SK-N-SH (cell line): Measurements from ENCODE around the gene FOXF2. TPM values are rescaled to one million over a fixed set of nuclear protein-coding genes. Genes with fewer than 3 reads are reported as not detected.

ENCODE experiments used
- CTCF ChIA-PET: fragments of 300-600, 350-600 bp; formaldehyde crosslinking; extraction: SDS; loops from one replicate; lab custom pipeline; 2021; lab: Yijun Ruan, JAX
- POLR2A ChIA-PET: fragments of 350-600 bp; sonication (Branson Sonifier 250); formaldehyde crosslinking; extraction: SDS; loops from one replicate; lab custom pipeline; 2020; ENCODE audit warnings: antibody characterized with exemption, inconsistent platforms; lab: Yijun Ruan, JAX
- DNase-seq: peaks from one replicate; pipeline ENCODE4 v3.0.0; 2012
- H2AFZ ChIP-seq: fragments of 200-600 bp; sonication (generic); 2 replicates; pipeline ENCODE4 v1.8.1; 2016; ENCODE audit warnings: antibody characterized with exemption, mild to moderate bottlenecking, low read depth
- H3F3A ChIP-seq: fragments of 200-600 bp; sonication (generic); replicated peaks from 2 replicates; pipeline ENCODE3; 2016; ENCODE audit warnings: antibody characterized with exemption, mild to moderate bottlenecking; ENCODE audit not compliant: insufficient read depth
- H3K27ac ChIP-seq, 2 experiments: fragments of 200-500 bp in 1 of 2; fragments of 200-600 bp in 1 of 2; sonication (Bioruptor generic) in 1 of 2; sonication (generic), shearing (Covaris generic) in 1 of 2; 2 replicates each; pipeline versions ENCODE4 v1.5.1 to v1.6.1; 2014 to 2016; ENCODE audit warnings: low read depth in 2 of 2, inconsistent platforms in 1 of 2, low read length in 1 of 2, mild to moderate bottlenecking in 1 of 2, mixed read lengths in 1 of 2
- H3K27me3 ChIP-seq: fragments of 200-600 bp; sonication (generic), shearing (Covaris generic); 2 replicates; pipeline ENCODE4 v1.6.1; 2016; ENCODE audit warnings: mixed run types; ENCODE audit not compliant: insufficient read depth
- H3K36me3 ChIP-seq, 2 experiments: fragments of 200-500 bp in 1 of 2; fragments of 200-600 bp in 1 of 2; sonication (Bioruptor generic) in 1 of 2; sonication (generic) in 1 of 2; replicated peaks in 1 of 2; 2 replicates each; pipeline versions ENCODE3 to v1.5.1; 2014 to 2016; ENCODE audit warnings: low read length in 1 of 2, mild to moderate bottlenecking in 1 of 2; ENCODE audit not compliant: insufficient read depth in 2 of 2, control insufficient read depth in 1 of 2
- H3K4me1 ChIP-seq, 2 experiments: fragments of 200-500 bp in 1 of 2; fragments of 200-600 bp in 1 of 2; sonication (Bioruptor generic) in 1 of 2; sonication (generic), shearing (Covaris generic) in 1 of 2; 2 replicates each; pipeline versions ENCODE4 v1.5.1 to v1.6.1; 2014 to 2016; ENCODE audit warnings: low read depth in 1 of 2, low read length in 1 of 2, mixed run types in 1 of 2; ENCODE audit not compliant: insufficient read depth in 2 of 2, control insufficient read depth in 1 of 2
- H3K4me2 ChIP-seq: fragments of 200-600 bp; sonication (generic), shearing (Covaris generic); 2 replicates; pipeline ENCODE4 v1.6.1; 2017; ENCODE audit warnings: mixed run types
- H3K4me3 ChIP-seq, 2 experiments: fragments of 200-500 bp in 1 of 2; fragments of 200-600 bp in 1 of 2; sonication (Bioruptor generic) in 1 of 2; sonication (generic), shearing (Covaris generic) in 1 of 2; 2 replicates each; pipeline versions ENCODE4 v1.5.1 to v1.8.1; 2014 to 2016; ENCODE audit warnings: low read depth in 2 of 2, inconsistent platforms in 1 of 2, low read length in 1 of 2, mild to moderate bottlenecking in 1 of 2, mixed read lengths in 1 of 2, moderate library complexity in 1 of 2
- H3K79me2 ChIP-seq: fragments of 200-600 bp; sonication (generic); 2 replicates; pipeline ENCODE4 v1.8.1; 2017; ENCODE audit warnings: mild to moderate bottlenecking; ENCODE audit not compliant: insufficient read depth
- H3K9ac ChIP-seq: fragments of 200-600 bp; sonication (generic); 2 replicates; pipeline ENCODE4 v1.6.1; 2017; ENCODE audit warnings: mixed run types
- H3K9me2 ChIP-seq: fragments of 200-600 bp; sonication (generic); 2 replicates; pipeline ENCODE4 v1.6.1; 2017; ENCODE audit warnings: mixed run types
- H3K9me3 ChIP-seq: fragments of 200-600 bp; sonication (generic); 2 replicates; pipeline ENCODE4 v1.6.1; 2017; ENCODE audit warnings: mixed run types, mild to moderate bottlenecking, moderate library complexity
- H4K20me1 ChIP-seq: fragments of 200-600 bp; sonication (generic); 2 replicates; pipeline ENCODE4 v1.6.1; 2017; ENCODE audit warnings: mild to moderate bottlenecking, mixed run types; ENCODE audit not compliant: insufficient read depth
- EZH2phosphoT487 ChIP-seq: fragments of 200-600 bp; sonication (generic); IDR thresholded peaks from 2 replicates; pipeline ENCODE4 v1.6.1; 2017; ENCODE audit warnings: low read depth, mixed run types, mild to moderate bottlenecking, antibody characterized with exemption, moderate library complexity, borderline replicate concordance
- FOSL2 ChIP-seq: IDR thresholded peaks from 2 replicates; pipeline ENCODE4 v1.4.0; 2012; ENCODE audit warnings: low read depth, mild to moderate bottlenecking, moderate library complexity, borderline replicate concordance
- IRF3 ChIP-seq: fragments of 150-350 bp; IDR thresholded peaks from 2 replicates; pipeline ENCODE4 v1.6.1; 2016; ENCODE audit warnings: mild to moderate bottlenecking, low read depth, low read length
- MEF2A ChIP-seq: IDR thresholded peaks from 2 replicates; pipeline ENCODE4 v1.4.0; 2012; ENCODE audit warnings: low read depth, borderline replicate concordance
- RCOR1 ChIP-seq: fragments of 150-350 bp; IDR thresholded peaks from 2 replicates; pipeline ENCODE4 v1.6.1; 2017; ENCODE audit warnings: antibody characterized with exemption, low read length
- RFX5 ChIP-seq: IDR thresholded peaks from 2 replicates; pipeline ENCODE4 v1.6.1; 2012; ENCODE audit warnings: mild to moderate bottlenecking, improper control_type of control experiment, low read length
- RXRA ChIP-seq: IDR thresholded peaks from 2 replicates; pipeline ENCODE4 v1.4.0; 2012; ENCODE audit warnings: low read depth, mild to moderate bottlenecking, borderline replicate concordance
- TAF1 ChIP-seq: IDR thresholded peaks from 2 replicates; pipeline ENCODE4 v1.6.1; 2012; ENCODE audit warnings: low read depth, mild to moderate bottlenecking, low read length, moderate library complexity, borderline replicate concordance
- USF2 ChIP-seq: fragments of 150-350 bp; IDR thresholded peaks from 2 replicates; pipeline ENCODE4 v1.6.1; 2017; ENCODE audit warnings: antibody characterized with exemption, low read length, low read depth, borderline replicate concordance
- YY1 ChIP-seq: IDR thresholded peaks from 2 replicates; pipeline ENCODE4 v1.4.0; 2012; ENCODE audit warnings: low read depth, mild to moderate bottlenecking
- WGBS: methylation state at CpG from one replicate; pipeline ENCODE4 v1.1.6; 2017; ENCODE audit warnings: low lambda C conversion rate; 5-methylcytosine and 5-hydroxymethylcytosine counted together
- polyA plus RNA-seq, 3 experiments: library from polyadenylated mRNA; depleted of rRNA; stranded (reverse); fragments of >200 nt; gene quantifications; 2 replicates each; pipeline ENCODE4 v1.2.3, GENCODE V29; 2012

Gene FOXF2
- polyA plus RNA-seq, 1 of the 3 experiments (the other 2 are of a cell fraction), result not detected

- Histone ChIP-seq H4K20me1 (no peaks in the 10 kb centered on the region), H3K4me3 (no peak overlapping the region), H3F3A (no peaks in the 10 kb centered on the region), H3K27me3 (peaks cover 82% of the 10 kb centered on the region), H3K9ac (no peak overlapping the region), H3K4me1 (no peaks in the 10 kb centered on the region), H2AFZ (no peak overlapping the region), H3K79me2 (no peaks in the 10 kb centered on the region), H3K9me2 (no peaks in the 10 kb centered on the region), H3K36me3 (no peaks in the 10 kb centered on the region), H3K4me2 (no peak overlapping the region), H3K9me3 (no peaks in the 10 kb centered on the region), H3K27ac (no peak overlapping the region)
- DNase-seq, result no peak
- ChIA-PET CTCF (interaction anchor here (0.9 to 3.2 kb wide), 4 partner anchors 9 to 794 kb away, joined by 3 to 37 read pairs (median 8); no protein-coding TSS in a partner anchor), POLR2A (no interaction called here)
- TF ChIP-seq RCOR1 (no peak), FOSL2 (no peak), RFX5 (no peak), RXRA (no peak), YY1 (no peak), MEF2A (no peak), USF2 (no peak), EZH2phosphoT487 (no peak), TAF1 (no peak)
- 20% methylated on average over 11 of the region's 11 CpGs for WGBS
Measured at GRCh38 chr6:1387538-1387875, 1.9 kb upstream of the FOXF2 start.

GRCh38 chr6:1387876-1388629 lies 1.3 kb upstream of the FOXF2 start:
- H3K4me2 ChIP-seq, result no peak overlapping the region
- H3F3A ChIP-seq, result no peaks in the 10 kb centered on the region
- no peak overlapping the region for H3K9ac ChIP-seq
- H3K79me2 ChIP-seq, result no peaks in the 10 kb centered on the region
- 15% methylated on average over 18 of the region's 20 CpGs for WGBS
- H3K27me3 ChIP-seq, result peaks cover 82% of the 10 kb centered on the region
- H3K36me3 ChIP-seq, result no peaks in the 10 kb centered on the region
- no peak for TF ChIP-seq IRF3
- peak; percentile 56; the same call in 1 of the 2 replicates for TF ChIP-seq EZH2phosphoT487
- H2AFZ ChIP-seq, result no peak overlapping the region
- no peaks in the 10 kb centered on the region for H4K20me1 ChIP-seq
- no peaks in the 10 kb centered on the region for H3K4me1 ChIP-seq
- no peak for DNase-seq
- H3K9me3 ChIP-seq, result no peaks in the 10 kb centered on the region
- no peaks in the 10 kb centered on the region for H3K9me2 ChIP-seq
- POLR2A ChIA-PET, result no interaction called here
- CTCF ChIA-PET, result interaction anchor here (0.6 to 3.2 kb wide), 3 partner anchors 9 to 795 kb away, joined by 4 to 37 read pairs (median 10); no protein-coding TSS in a partner anchor
- H3K27ac ChIP-seq, result no peak overlapping the region
- no peak overlapping the region for H3K4me3 ChIP-seq
